Measurements from ENCODE around the gene MYNN. TPM values are rescaled to one million over a fixed set of nuclear protein-coding genes. Genes with fewer than 3 reads are reported as not detected.

Gene MYNN
- total and polyA plus RNA-seq, 9 of the 15 experiments (the other 6 are each of a cell fraction or from before 2014, with no cell fraction given), result 10.4 to 35.7 (median 21.3) TPM

GRCh38 chr3:169804681-169805080 is 31.5 kb downstream of the MYNN start:
- Histone ChIP-seq H4K20me1 (replicated peaks; ENCODE audit: control insufficient read depth, insufficient read depth, low read length) (no peaks in the 10 kb centered on the region), H3K9me3 (replicated peaks; ENCODE audit: control insufficient read depth, insufficient read depth, low read depth, low read length) (no peaks in the 10 kb centered on the region), H3K36me3 (ENCODE audit: control insufficient read depth, insufficient read depth, low read length) (no peaks in the 10 kb centered on the region), H3K4me1 (replicated peaks in 1 of 2; ENCODE audit: control insufficient read depth in 2 of 2, insufficient read depth in 2 of 2, low read length in 2 of 2) (no peaks in the 10 kb centered on the region), H3K27ac (ENCODE audit: extremely low read depth, low read depth, low read length) (no peak overlapping the region), H3K9ac (ENCODE audit: insufficient read depth in 1 of 2, low read depth in 2 of 2, low read length in 2 of 2) (no peak overlapping the region), H3K27me3 (ENCODE audit: control insufficient read depth in 2 of 2, insufficient read depth in 2 of 2, low read length in 2 of 2) (no peaks in the 10 kb centered on the region), H3K4me3 (no peak overlapping the region), H3K79me2 (ENCODE audit: control insufficient read depth, insufficient read depth, low read length) (no peaks in the 10 kb centered on the region), H2AFZ (ENCODE audit: low read depth, low read length) (no peak overlapping the region), H3K4me2 (ENCODE audit: insufficient read depth, low read length) (no peak overlapping the region), H3K9me1 (ENCODE audit: control insufficient read depth, insufficient read depth, low read length) (no peaks in the 10 kb centered on the region)
- DNase-seq (ENCODE audit: extremely low read depth in 1 of 4, low spot score in 3 of 4) (no peak), ATAC-seq (no peak), FAIRE-seq (no peak)
- CTCF ChIA-PET (ENCODE audit: low intra/inter-chr PET ratio), result no interaction called here
- POLR2A ChIA-PET, result no interaction called here
- in situ Hi-C loops (cut with MboI), result no loop called here
- 51% methylated on average over 3 of the region's 3 CpGs for WGBS (ENCODE audit: insufficient coverage, low coverage, missing lambda C conversion rate)
- intact Hi-C loops (cut with micrococcal nuclease), result no loop called here
- TF ChIP-seq RAD51 (IDR thresholded peaks at IDR 0.05; ENCODE audit: borderline replicate concordance, low read depth) (no peak), MAFF (IDR thresholded peaks at IDR 0.05; ENCODE audit: low read length) (0 out of 2 replicates have a peak, but pooled peaks have one; percentile 16), ZNF316 (IDR thresholded peaks at IDR 0.05) (peak; percentile 76), ZNF217 (CRISPR knock-in tag; IDR thresholded peaks at IDR 0.05) (no peak), MAFG (tag; conservative IDR thresholded peaks at IDR 0.05) (peak; percentile 71), KAT2B (IDR thresholded peaks at IDR 0.05; ENCODE audit: low read depth, low read length) (no peak), SRF (CRISPR knock-in tag; IDR thresholded peaks at IDR 0.05) (no peak), ZNF764 (CRISPR knock-in tag; IDR thresholded peaks at IDR 0.05; ENCODE audit: low read depth) (no peak), RFX7 (CRISPR knock-in tag; IDR thresholded peaks at IDR 0.05) (no peak), PHB2 (IDR thresholded peaks at IDR 0.05; ENCODE audit: low read depth) (no peak), EP300 (IDR thresholded peaks at IDR 0.05; ENCODE audit: low read length) (no peak), BCOR (IDR thresholded peaks at IDR 0.05) (no peak), XRCC5 (IDR thresholded peaks at IDR 0.05; ENCODE audit: low read depth, low read length) (no peak), C11orf30 (IDR thresholded peaks at IDR 0.05; ENCODE audit: low read depth) (peak; percentile 68), THRA (IDR thresholded peaks at IDR 0.05) (no peak), MTA1 (IDR thresholded peaks at IDR 0.05; ENCODE audit: borderline replicate concordance) (no peak), GABPB1 (CRISPR knock-in tag; IDR thresholded peaks at IDR 0.05) (no peak), NFE2 (IDR thresholded peaks at IDR 0.05; ENCODE audit: low read depth) (peak; percentile 32; the same call in 1 of the 2 replicates)
- no TSS peak for BruUV-seq (replicated peaks)

Data from K562 (cell line).